T-cell (primary cell): ENCODE data around the gene NDST3. TPM values are rescaled to one million over a fixed set of nuclear protein-coding genes. Genes with fewer than 3 reads are reported as not detected.

Experiments
- ATAC-seq, 4 experiments: fragments of 200-7000 bp in 3 of 4; fragments of 150-1000 bp in 1 of 4; cut with Tn5 transposase; replicated peaks in 1 of 4; 1 replicate in 3 of 4; 2 replicates in 1 of 4; pipeline ENCODE4 v1.10.0; 2021; ENCODE audit warnings: moderate library complexity in 3 of 4, mild to moderate bottlenecking in 2 of 4, moderate number of reproducible peaks in 1 of 4
- CTCF ChIA-PET, 2 donors: fragments of 300-600 bp; sonication (Branson Sonifier 250); formaldehyde crosslinking; loops; one replicate each; lab custom pipeline; 2022; ENCODE audit warnings: antibody characterized with exemption in 2 of 2; lab: Charles Lee
- POLR2A ChIA-PET, 2 donors: fragments of 300-600 bp; sonication (Branson Sonifier 250); formaldehyde crosslinking; loops; one replicate each; lab custom pipeline; 2022; ENCODE audit warnings: antibody characterized with exemption in 2 of 2; lab: Charles Lee
- DNase-seq, 35 experiments: peaks; one replicate each; pipeline versions ENCODE4 v3.0.0 to v3.0.0-alpha.2; 2013 to 2023
- H3K27ac ChIP-seq: one replicate; pipeline ENCODE4 v1.5.1; 2013; ENCODE audit warnings: low read length
- H3K27me3 ChIP-seq, 2 experiments: replicated peaks in 1 of 2; 1 replicate in 1 of 2; 2 replicates in 1 of 2; pipeline versions ENCODE4 v1.6.1 to v1.7.0; 2013; ENCODE audit warnings: low read length in 1 of 2, mixed read lengths in 1 of 2; ENCODE audit not compliant: control insufficient read depth in 2 of 2, insufficient read depth in 2 of 2; ENCODE audit errors: extremely low read depth in 1 of 2
- H3K36me3 ChIP-seq, 2 donors: 1 replicate in 1 of 2; 2 replicates in 1 of 2; pipeline versions ENCODE4 v1.6.1 to v1.7.0; 2013; ENCODE audit warnings: low read length in 1 of 2; ENCODE audit not compliant: control insufficient read depth in 2 of 2, insufficient read depth in 1 of 2; ENCODE audit errors: extremely low read depth in 1 of 2
- H3K4me1 ChIP-seq, 2 experiments: 1 replicate in 1 of 2; 2 replicates in 1 of 2; pipeline versions ENCODE4 v1.6.1 to v1.7.0; 2013; ENCODE audit warnings: low read length in 2 of 2, mixed read lengths in 1 of 2; ENCODE audit not compliant: insufficient read depth in 2 of 2, control insufficient read depth in 1 of 2; ENCODE audit errors: extremely low read depth in 1 of 2
- H3K4me3 ChIP-seq, 2 donors: 1 replicate in 1 of 2; 2 replicates in 1 of 2; pipeline versions ENCODE4 v1.5.1 to v1.7.0; 2013; ENCODE audit warnings: mild to moderate bottlenecking in 2 of 2, low read length in 1 of 2, moderate library complexity in 1 of 2; ENCODE audit not compliant: control insufficient read depth in 1 of 2; ENCODE audit errors: extremely low read depth in 1 of 2
- H3K9me3 ChIP-seq: 2 replicates; pipeline ENCODE4 v1.7.0; 2013
- H3K27ac Mint-ChIP-seq, 2 donors: one replicate each; pipeline ENCODE4 v1.8.0; 2020 to 2021; ENCODE audit warnings: mild to moderate bottlenecking in 2 of 2, mixed read lengths in 2 of 2
- H3K27me3 Mint-ChIP-seq, 2 donors: one replicate each; pipeline ENCODE4 v1.8.0; 2021 to 2022; ENCODE audit warnings: mixed read lengths in 2 of 2
- H3K36me3 Mint-ChIP-seq: one replicate; pipeline ENCODE4 v1.8.0; 2021; ENCODE audit warnings: mixed read lengths
- H3K4me1 Mint-ChIP-seq, 3 donors: one replicate each; pipeline ENCODE4 v1.8.0; 2020 to 2022; ENCODE audit warnings: mixed read lengths in 3 of 3, mild to moderate bottlenecking in 1 of 3
- H3K4me3 Mint-ChIP-seq, 3 donors: one replicate each; pipeline ENCODE4 v1.8.0; 2020 to 2022; ENCODE audit warnings: mild to moderate bottlenecking in 3 of 3, mixed read lengths in 3 of 3, moderate library complexity in 3 of 3
- H3K9me3 Mint-ChIP-seq, 3 donors: one replicate each; pipeline ENCODE4 v1.8.0; 2020 to 2022; ENCODE audit warnings: mixed read lengths in 3 of 3
- WGBS: methylation state at CpG from one replicate; pipeline ENCODE4 v1.1.5; 2013; ENCODE audit warnings: missing lambda C conversion rate; ENCODE audit not compliant: insufficient coverage; 5-methylcytosine and 5-hydroxymethylcytosine counted together
- total RNA-seq, 35 experiments: library from RNA in 6 of 35; stranded (reverse) in 6 of 35; fragments of 120-200 nt in 1 of 35; gene quantifications; one replicate each; pipeline versions ENCODE4 v1.2.1 to v1.2.4 and lab custom pipeline; 2013 to 2026

The NDST3 gene
- total RNA-seq, 5 donors from 2014 or later (not counting 1 experiment from before 2014, with no cell fraction given): not detected

GRCh38 chr4:118158763-118159375, 124.6 kb downstream of the NDST3 start:
- Mint-ChIP-seq H3K27ac (no peak overlapping the region), H3K4me1 (no peaks in the 10 kb centered on the region), H3K36me3 (no peaks in the 10 kb centered on the region), H3K4me3 (no peak overlapping the region), H3K9me3 (peaks cover 8 to 13% (median 11%) of the 10 kb centered on the region in 3 donors), H3K27me3 (no peaks in the 10 kb centered on the region)
- Histone ChIP-seq H3K4me3 (no peak overlapping the region), H3K36me3 (no peaks in the 10 kb centered on the region), H3K4me1 (no peaks in the 10 kb centered on the region), H3K27ac (no peak overlapping the region), H3K27me3 (no peaks in the 10 kb centered on the region), H3K9me3 (no peaks in the 10 kb centered on the region)
- DNase-seq: no peak
- ChIA-PET POLR2A (no interaction called here), CTCF (no interaction called here)
- no CpG with 5 or more reads among the region's 2 CpGs for WGBS
- ATAC-seq: no peak

GRCh38 chr4:118167306-118167705, 133.0 kb downstream of the NDST3 start:
- Histone ChIP-seq H3K4me1 (no peaks in the 10 kb centered on the region), H3K36me3 (no peaks in the 10 kb centered on the region), H3K4me3 (no peak overlapping the region), H3K27me3 (no peaks in the 10 kb centered on the region), H3K9me3 (peaks cover 2% of the 10 kb centered on the region), H3K27ac (no peak overlapping the region)
- H3K27me3 Mint-ChIP-seq: no peaks in the 10 kb centered on the region
- ATAC-seq: no peak
- H3K36me3 Mint-ChIP-seq: no peaks in the 10 kb centered on the region
- no CpG with 5 or more reads among the region's 1 CpG for WGBS
- CTCF ChIA-PET: no interaction called here
- no peak overlapping the region for H3K27ac Mint-ChIP-seq
- no peak for DNase-seq
- H3K9me3 Mint-ChIP-seq: peaks cover 4 to 27% (median 8%) of the 10 kb centered on the region in 3 donors
- H3K4me1 Mint-ChIP-seq: no peaks in the 10 kb centered on the region
- H3K4me3 Mint-ChIP-seq: no peak overlapping the region
- POLR2A ChIA-PET: no interaction called here

- WGBS: 90% methylated on average over 3 of the region's 4 CpGs
- Histone ChIP-seq H3K36me3 (no peaks in the 10 kb centered on the region), H3K4me1 (peaks cover 0 to 25% of the 10 kb centered on the region in 2 experiments), H3K4me3 (no peak overlapping the region), H3K27ac (no peak overlapping the region), H3K27me3 (no peaks in the 10 kb centered on the region), H3K9me3 (peaks cover 1% of the 10 kb centered on the region)
- peaks cover 2 to 10% (median 4%) of the 10 kb centered on the region in 3 donors for H3K9me3 Mint-ChIP-seq
- POLR2A ChIA-PET: no interaction called here
- no peak overlapping the region for H3K4me3 Mint-ChIP-seq
- H3K4me1 Mint-ChIP-seq: peaks cover 0 to 7% (median 0%) of the 10 kb centered on the region in 3 donors
- CTCF ChIA-PET: no interaction called here
- H3K36me3 Mint-ChIP-seq: no peaks in the 10 kb centered on the region
- DNase-seq (no peak), ATAC-seq (no peak)
- H3K27ac Mint-ChIP-seq: no peak overlapping the region
- H3K27me3 Mint-ChIP-seq: no peaks in the 10 kb centered on the region
Observed at GRCh38 chr4:118171381-118171780, 137.1 kb downstream of the NDST3 start.

- no peaks in the 10 kb centered on the region for H3K27me3 Mint-ChIP-seq
Observed at GRCh38 chr4:118173126-118173525, 138.8 kb downstream of the NDST3 start.

GRCh38 chr4:118173956-118174725, 139.9 kb downstream of the NDST3 start:
- ChIA-PET CTCF (no interaction called here), POLR2A (no interaction called here)
- H3K27me3 ChIP-seq: no peaks in the 10 kb centered on the region
- Mint-ChIP-seq H3K4me3 (no peak overlapping the region), H3K27me3 (no peaks in the 10 kb centered on the region), H3K9me3 (no peaks in the 10 kb centered on the region), H3K27ac (no peak overlapping the region), H3K4me1 (peaks cover 0 to 7% (median 0%) of the 10 kb centered on the region in 3 donors), H3K36me3 (no peaks in the 10 kb centered on the region)
- no peaks in the 10 kb centered on the region for H3K9me3 ChIP-seq
- no peak for DNase-seq
- H3K4me3 ChIP-seq: no peak overlapping the region
- ATAC-seq: peak in 1 of 4 experiments; percentile 66
- H3K27ac ChIP-seq: no peak overlapping the region
- WGBS: 20% methylated on average over 1 of the region's 4 CpGs
- H3K36me3 ChIP-seq: no peaks in the 10 kb centered on the region
- H3K4me1 ChIP-seq: peaks cover 0 to 25% of the 10 kb centered on the region in 2 experiments

More at GRCh38 chr4:118173126-118173525, 138.8 kb downstream of the NDST3 start:
- Histone ChIP-seq H3K36me3 (no peaks in the 10 kb centered on the region), H3K27me3 (no peaks in the 10 kb centered on the region), H3K4me3 (no peak overlapping the region), H3K4me1 (peaks cover 0 to 25% of the 10 kb centered on the region in 2 experiments), H3K9me3 (no peaks in the 10 kb centered on the region), H3K27ac (no peak overlapping the region)
- Mint-ChIP-seq H3K4me3 (no peak overlapping the region), H3K27ac (no peak overlapping the region), H3K4me1 (peaks cover 0 to 7% (median 0%) of the 10 kb centered on the region in 3 donors), H3K9me3 (no peaks in the 10 kb centered on the region), H3K36me3 (no peaks in the 10 kb centered on the region)
- DNase-seq (no peak), ATAC-seq (no peak)
- POLR2A ChIA-PET: no interaction called here
- CTCF ChIA-PET: no interaction called here

GRCh38 chr4:118175506-118175905, 141.2 kb downstream of the NDST3 start:
- Histone ChIP-seq H3K9me3 (no peaks in the 10 kb centered on the region), H3K36me3 (no peaks in the 10 kb centered on the region), H3K27ac (no peak overlapping the region), H3K4me1 (peaks cover 0 to 25% of the 10 kb centered on the region in 2 experiments), H3K4me3 (no peak overlapping the region), H3K27me3 (no peaks in the 10 kb centered on the region)
- no peaks in the 10 kb centered on the region for H3K36me3 Mint-ChIP-seq
- ChIA-PET POLR2A (no interaction called here), CTCF (no interaction called here)
- no peak for ATAC-seq
- no peak overlapping the region for H3K4me3 Mint-ChIP-seq
- H3K27me3 Mint-ChIP-seq: no peaks in the 10 kb centered on the region
- no peaks in the 10 kb centered on the region for H3K9me3 Mint-ChIP-seq
- H3K4me1 Mint-ChIP-seq: peaks cover 0 to 7% (median 0%) of the 10 kb centered on the region in 3 donors
- no peak overlapping the region for H3K27ac Mint-ChIP-seq
- 37% methylated on average over 3 of the region's 4 CpGs for WGBS
- DNase-seq: no peak
